GM18526 (cell line): ENCODE results near the gene DAND5.
A peak's percentile ranks its signal among the peaks of the same experiment; 100 is the strongest.

Source experiments
- POLR2A ChIP-seq: IDR thresholded peaks from 3 replicates; pipeline ENCODE4 v1.6.1; 2011; ENCODE audit not compliant: insufficient read length; ENCODE audit errors: extremely low read depth

DAND5 gene

GRCh38 chr19:12939975-12940423, 29.4 kb upstream of the DAND5 start:
- no peak for TF ChIP-seq POLR2A

- TF ChIP-seq POLR2A, result no peak
Observed at GRCh38 chr19:12940897-12941296, 28.5 kb upstream of the DAND5 start.

GRCh38 chr19:12943437-12944044, 25.8 kb upstream of the DAND5 start:
- no peak for TF ChIP-seq POLR2A

DNA sequence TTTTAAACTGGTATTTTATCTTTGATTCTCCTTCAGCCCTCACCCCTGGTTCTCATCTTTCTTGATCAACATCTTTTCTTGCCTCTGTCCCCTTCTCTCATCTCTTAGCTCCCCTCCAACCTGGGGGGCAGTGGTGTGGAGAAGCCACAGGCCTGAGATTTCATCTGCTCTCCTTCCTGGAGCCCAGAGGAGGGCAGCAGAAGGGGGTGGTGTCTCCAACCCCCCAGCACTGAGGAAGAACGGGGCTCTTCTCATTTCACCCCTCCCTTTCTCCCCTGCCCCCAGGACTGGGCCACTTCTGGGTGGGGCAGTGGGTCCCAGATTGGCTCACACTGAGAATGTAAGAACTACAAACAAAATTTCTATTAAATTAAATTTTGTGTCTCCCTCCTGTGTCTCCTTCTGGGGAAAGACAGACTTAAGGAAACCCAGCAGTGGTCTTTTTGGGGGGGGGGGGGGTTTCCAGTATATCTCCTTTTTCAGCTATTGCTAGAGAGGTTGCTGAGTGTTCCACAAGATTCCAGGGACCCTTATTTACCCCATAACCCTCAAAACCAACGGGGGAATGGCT, 25.2 kb upstream of the DAND5 start:
- no peak for TF ChIP-seq POLR2A

DNA sequence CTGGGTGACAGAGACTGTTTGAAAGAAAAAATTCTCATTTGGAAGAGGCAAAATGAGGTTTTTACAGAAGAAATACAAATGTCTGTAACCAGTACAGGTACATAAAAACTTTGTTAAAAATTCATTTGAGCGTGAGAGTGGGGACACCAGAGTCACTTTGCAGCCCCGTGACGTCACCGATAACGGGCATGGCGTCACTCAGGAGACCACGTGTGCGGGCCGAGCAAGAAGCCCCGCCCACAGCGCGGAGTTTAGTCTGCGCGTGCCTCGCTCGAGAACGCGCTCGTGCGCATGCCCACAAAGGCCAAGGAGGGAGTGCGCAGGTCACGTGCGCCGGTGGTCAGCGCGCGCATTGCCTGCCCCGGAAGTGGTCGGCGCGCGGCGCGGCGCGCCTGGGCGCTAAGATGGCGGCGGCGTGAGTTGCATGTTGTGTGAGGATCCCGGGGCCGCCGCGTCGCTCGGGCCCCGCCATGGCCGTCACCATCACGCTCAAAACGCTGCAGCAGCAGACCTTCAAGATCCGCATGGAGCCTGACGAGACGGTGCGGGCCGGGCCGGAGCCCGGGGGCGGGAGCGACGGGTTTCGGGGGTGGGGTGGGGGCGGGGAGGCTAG, 23.8 kb upstream of the DAND5 start, which contains the start of gene RAD23A:
RAD23A (plus strand) TSS at position 384 of the 613 bp plus-strand sequence; CDS start at position 471, 87 bp downstream.
- TF ChIP-seq POLR2A, result peak; percentile 94

GRCh38 chr19:12946092-12946721, 23.2 kb upstream of the DAND5 start:
- no peak for TF ChIP-seq POLR2A

GRCh38 chr19:12946731-12947496, 22.5 kb upstream of the DAND5 start:
- TF ChIP-seq POLR2A, result no peak

DNA sequence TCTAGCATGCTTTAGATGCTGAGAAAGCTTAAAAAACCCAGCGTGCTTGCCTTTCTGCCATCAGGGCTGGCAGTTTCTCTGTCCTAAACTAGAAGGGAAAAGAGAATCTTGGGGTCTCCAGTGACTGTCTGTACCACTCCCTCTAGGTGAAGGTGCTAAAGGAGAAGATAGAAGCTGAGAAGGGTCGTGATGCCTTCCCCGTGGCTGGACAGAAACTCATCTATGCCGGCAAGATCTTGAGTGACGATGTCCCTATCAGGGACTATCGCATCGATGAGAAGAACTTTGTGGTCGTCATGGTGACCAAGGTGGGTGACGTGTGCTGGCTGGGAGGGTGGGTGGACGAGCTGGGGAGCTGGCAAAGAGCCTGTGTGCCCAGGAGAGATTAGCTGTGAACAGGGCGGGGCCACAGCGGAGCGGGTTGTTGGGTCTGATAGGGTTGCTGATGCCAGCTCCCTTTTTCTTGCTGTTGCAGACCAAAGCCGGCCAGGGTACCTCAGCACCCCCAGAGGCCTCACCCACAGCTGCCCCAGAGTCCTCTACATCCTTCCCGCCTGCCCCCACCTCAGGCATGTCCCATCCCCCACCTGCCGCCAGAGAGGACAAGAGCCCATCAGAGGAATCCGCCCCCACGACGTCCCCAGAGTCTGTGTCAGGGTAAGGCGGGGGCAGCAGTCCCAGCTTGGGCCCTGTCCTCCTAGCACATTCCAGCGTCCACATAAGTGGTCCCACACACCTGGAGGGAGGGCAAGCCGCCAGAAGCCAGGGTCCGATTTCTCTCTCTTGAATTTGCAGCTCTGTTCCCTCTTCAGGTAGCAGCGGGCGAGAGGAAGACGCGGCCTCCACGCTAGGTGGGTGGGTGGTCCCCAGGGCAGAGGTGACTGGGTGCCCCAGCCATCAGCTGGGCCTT, 21.4 kb upstream of the DAND5 start:
- no peak for TF ChIP-seq POLR2A

GRCh38 chr19:12948612-12949362, 20.6 kb upstream of the DAND5 start:
- no peak for TF ChIP-seq POLR2A

DNA sequence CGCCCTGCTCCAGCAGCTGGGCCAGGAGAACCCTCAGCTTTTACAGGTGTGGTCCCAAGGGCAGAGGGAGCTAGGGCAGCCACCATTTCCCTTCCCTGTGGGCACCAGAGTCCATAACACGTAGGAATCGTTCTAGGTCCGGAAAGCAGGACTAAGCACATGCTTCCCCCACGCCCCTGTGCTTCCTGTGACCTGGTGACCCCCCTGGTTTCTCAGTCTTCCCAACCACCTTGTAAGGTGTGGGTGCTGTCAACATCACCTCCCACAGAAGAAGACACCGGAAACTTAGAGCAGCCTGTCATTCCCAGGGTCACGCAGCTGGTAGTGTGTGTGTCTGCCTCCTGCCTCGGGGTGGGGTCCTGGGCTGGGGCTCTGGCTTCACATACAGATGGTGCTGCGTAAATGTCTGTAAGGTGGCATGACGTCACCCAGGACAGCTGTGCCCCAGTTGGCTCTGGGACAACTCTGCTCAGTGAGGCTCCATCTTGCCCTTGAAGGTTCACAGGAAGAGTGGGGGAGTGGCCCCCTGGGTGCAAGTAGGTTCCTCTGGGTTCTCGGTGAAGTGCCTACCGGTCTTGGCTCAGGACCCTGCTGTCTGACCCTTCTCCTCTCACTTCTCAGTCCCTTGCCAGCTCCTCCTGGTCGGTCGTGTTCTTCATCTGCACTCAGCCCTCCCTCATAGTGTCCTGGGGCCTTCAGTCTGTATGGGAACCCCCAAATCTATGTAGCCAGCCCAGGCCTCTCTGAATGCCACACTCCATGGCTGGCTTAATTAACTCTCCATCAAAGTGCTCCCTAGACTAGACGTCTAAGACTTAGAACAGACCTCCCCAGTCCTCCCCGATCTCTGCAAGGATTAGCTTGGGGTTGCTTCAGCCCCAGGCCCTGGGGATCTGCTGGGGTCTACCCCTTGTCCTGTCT, 19.8 kb upstream of the DAND5 start:
- no peak for TF ChIP-seq POLR2A

DNA sequence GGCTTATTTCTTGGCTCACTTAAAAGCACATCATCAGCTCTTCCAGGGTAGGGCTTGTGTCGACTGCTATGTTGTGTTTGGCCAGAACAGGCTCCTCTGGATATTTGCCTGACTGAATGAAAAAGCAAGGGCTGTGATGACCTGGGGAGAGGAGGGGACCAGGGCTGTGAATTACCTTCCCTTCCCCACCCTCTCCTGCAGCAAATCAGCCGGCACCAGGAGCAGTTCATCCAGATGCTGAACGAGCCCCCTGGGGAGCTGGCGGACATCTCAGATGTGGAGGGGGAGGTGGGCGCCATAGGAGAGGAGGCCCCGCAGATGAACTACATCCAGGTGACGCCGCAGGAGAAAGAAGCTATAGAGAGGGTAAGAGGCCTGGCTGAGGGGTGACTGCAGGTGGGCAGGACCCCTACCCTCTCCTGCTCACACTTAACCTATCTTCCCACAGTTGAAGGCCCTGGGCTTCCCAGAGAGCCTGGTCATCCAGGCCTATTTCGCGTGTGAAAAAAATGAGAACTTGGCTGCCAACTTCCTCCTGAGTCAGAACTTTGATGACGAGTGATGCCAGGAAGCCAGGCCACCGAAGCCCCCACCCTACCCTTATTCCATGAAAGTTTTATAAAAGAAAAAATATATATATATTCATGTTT, 16.8 kb upstream of the DAND5 start:
- no peak for TF ChIP-seq POLR2A

- TF ChIP-seq POLR2A, result no peak
Observed at GRCh38 chr19:12953138-12953798, 16.1 kb upstream of the DAND5 start.
